Upper lobe of left lung (tissue), 6 donors: ENCODE measurements around the gene LIN37. TPM values are rescaled to one million over a fixed set of nuclear protein-coding genes. Genes with fewer than 3 reads are reported as not detected.

Source experiments
- ATAC-seq, 2 donors: fragments of 200-7000 bp; cut with Tn5 transposase; one replicate each; pipeline ENCODE4 v1.9.1; 2022; ENCODE audit warnings: mild to moderate bottlenecking in 2 of 2, moderate library complexity in 2 of 2; ENCODE audit not compliant: low FRiP score in 2 of 2
- DNase-seq, 2 donors: peaks; one replicate each; pipeline ENCODE4 v3.0.0-alpha.2; 2019 to 2020
- H3K27ac ChIP-seq, 4 donors: fragments of 200-600 bp; sonication (generic); one replicate each; pipeline ENCODE4 v1.5.1; 2016 to 2019
- H3K27me3 ChIP-seq, 4 donors: fragments of 200-600 bp; sonication (generic); one replicate each; pipeline ENCODE4 v1.5.1; 2017 to 2019
- H3K36me3 ChIP-seq, 4 donors: fragments of 200-600 bp; sonication (generic); one replicate each; pipeline ENCODE4 v1.5.1; 2016 to 2019
- H3K4me1 ChIP-seq, 4 donors: fragments of 200-600 bp; sonication (generic); one replicate each; pipeline ENCODE4 v1.5.1; 2018 to 2019
- H3K4me3 ChIP-seq, 4 donors: fragments of 200-600 bp; sonication (generic); one replicate each; pipeline ENCODE4 v1.5.1; 2017 to 2019; ENCODE audit warnings: mild to moderate bottlenecking in 2 of 4, moderate library complexity in 1 of 4
- H3K9me3 ChIP-seq, 4 donors: fragments of 200-600 bp; sonication (generic); one replicate each; pipeline ENCODE4 v1.5.1; 2018 to 2019
- EP300 ChIP-seq, 4 donors: sonication (generic); formaldehyde crosslinking; IDR thresholded peaks; one replicate each; pipeline ENCODE4 v1.5.1; 2017; ENCODE audit warnings: antibody characterized with exemption in 4 of 4, control low read depth in 2 of 4
- POLR2A ChIP-seq, 4 donors: fragments of 450-650 bp; IDR thresholded peaks; one replicate each; pipeline ENCODE4 v1.5.1; 2016 to 2017; ENCODE audit warnings: antibody characterized with exemption in 4 of 4, mild to moderate bottlenecking in 2 of 4
- POLR2AphosphoS5 ChIP-seq, 2 donors: sonication (generic); formaldehyde crosslinking; IDR thresholded peaks; one replicate each; pipeline ENCODE4 v1.5.1; 2017; ENCODE audit warnings: antibody characterized with exemption in 2 of 2
- WGBS, 2 donors: methylation state at CpG; one replicate each; pipeline ENCODE4 v1.1.5; 2017 to 2018; 5-methylcytosine and 5-hydroxymethylcytosine counted together
- total RNA-seq, 6 donors: library from RNA; depleted of rRNA in 4 of 6; stranded (reverse); fragments of >200 nt in 4 of 6; gene quantifications; one replicate each; pipeline versions ENCODE4 v1.1.0 to v1.2.1, GENCODE V29; 2016 to 2021
- TF ChIP-seq, protein P1 (sequence below), 6 experiments: fragments of 450-650 bp in 4 of 6; fragments of 200-600 bp in 2 of 6; sonication (generic) in 2 of 6; IDR thresholded peaks; one replicate each; pipeline ENCODE4 v1.5.1; 2016 to 2019; ENCODE audit warnings: antibody characterized with exemption in 6 of 6
- donor health status: DM: no; HTN: no; CAD: no; lungs with moderate emphysema.
- donor health status: DM: no; HTN: yes; CAD: no; lungs with severe emphysema.

LIN37 gene
- total RNA-seq, 6 donors from 2014 or later: 4.0 to 16.9 (median 10.9) TPM

DNA sequence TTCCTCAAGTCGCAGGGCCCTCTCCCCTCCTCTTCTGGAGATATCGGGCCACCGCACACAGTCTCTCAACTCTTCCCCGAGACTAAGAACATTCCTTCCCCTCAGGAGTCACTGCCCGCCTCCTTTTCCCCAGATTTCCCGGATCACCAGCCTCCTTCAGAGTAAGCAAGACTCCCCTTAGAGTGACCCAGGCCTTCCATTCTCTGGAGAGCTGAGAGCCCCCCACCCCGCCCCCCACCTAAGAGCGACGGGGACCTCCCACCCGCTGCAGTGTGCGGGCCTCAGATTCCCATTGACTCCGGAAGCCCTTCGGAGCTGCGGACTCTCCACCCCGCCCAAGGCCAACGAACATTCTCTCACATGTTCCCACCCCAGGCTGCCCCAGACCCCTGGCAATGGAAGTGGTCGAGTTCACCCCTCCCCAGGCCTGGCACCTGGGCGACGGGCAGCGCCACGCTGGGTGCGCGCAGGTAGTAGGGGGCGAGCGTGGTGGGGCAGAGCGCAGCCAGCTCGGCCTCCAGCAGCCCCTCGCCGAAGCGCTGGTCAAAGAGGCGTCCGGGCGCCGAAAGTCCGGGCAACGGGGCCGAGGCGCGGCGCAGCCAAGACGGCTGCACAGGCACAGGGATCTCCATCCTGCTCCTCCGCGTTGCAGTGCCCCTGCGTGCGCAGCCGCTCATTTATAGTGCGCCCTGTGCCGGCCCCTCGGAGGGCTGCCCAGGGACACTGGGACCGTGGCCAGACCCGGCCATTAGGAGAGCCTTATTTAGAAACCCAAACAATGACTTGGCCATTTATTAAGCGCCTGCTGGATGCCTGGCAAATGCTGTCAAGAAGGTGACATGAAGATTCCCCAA, 8.2 kb downstream of the LIN37 start, which contains the start of gene HSPB6:
Gene HSPB6, minus strand, starts transcription at position 653 of the 854 bp plus-strand sequence. Its CDS starts 21 bp downstream, at position 632.
- 15 to 17% methylated on average over 6 to 34 of the region's 52 CpGs for WGBS, 2 donors
- H3K4me3 ChIP-seq: peak within 1 kb of the TSS; percentile 47 to 99 (median 75)
- ATAC-seq (peak in 1 of 2 donors; percentile 28), DNase-seq (peak in 1 of 2 donors; percentile 90)
- peak within 1 kb of the TSS; percentile 92 to 98 (median 95) for H3K27ac ChIP-seq
- no peaks in the 10 kb centered on the region for H3K9me3 ChIP-seq
- H3K27me3 ChIP-seq: peaks cover 0 to 3% (median 1%) of the 10 kb centered on the region in 4 donors
- H3K36me3 ChIP-seq: peaks cover 15 to 33% (median 31%) of the 10 kb centered on the region in 4 donors
- H3K4me1 ChIP-seq: peaks cover 32 to 43% (median 34%) of the 10 kb centered on the region in 4 donors
- peak in 2 of 4 donors; percentile 39 to 60 for TF ChIP-seq POLR2A (IDR thresholded peaks at IDR 0.05)
- TF ChIP-seq EP300 (IDR thresholded peaks at IDR 0.05): no peak
- TF ChIP-seq, protein P1, sequence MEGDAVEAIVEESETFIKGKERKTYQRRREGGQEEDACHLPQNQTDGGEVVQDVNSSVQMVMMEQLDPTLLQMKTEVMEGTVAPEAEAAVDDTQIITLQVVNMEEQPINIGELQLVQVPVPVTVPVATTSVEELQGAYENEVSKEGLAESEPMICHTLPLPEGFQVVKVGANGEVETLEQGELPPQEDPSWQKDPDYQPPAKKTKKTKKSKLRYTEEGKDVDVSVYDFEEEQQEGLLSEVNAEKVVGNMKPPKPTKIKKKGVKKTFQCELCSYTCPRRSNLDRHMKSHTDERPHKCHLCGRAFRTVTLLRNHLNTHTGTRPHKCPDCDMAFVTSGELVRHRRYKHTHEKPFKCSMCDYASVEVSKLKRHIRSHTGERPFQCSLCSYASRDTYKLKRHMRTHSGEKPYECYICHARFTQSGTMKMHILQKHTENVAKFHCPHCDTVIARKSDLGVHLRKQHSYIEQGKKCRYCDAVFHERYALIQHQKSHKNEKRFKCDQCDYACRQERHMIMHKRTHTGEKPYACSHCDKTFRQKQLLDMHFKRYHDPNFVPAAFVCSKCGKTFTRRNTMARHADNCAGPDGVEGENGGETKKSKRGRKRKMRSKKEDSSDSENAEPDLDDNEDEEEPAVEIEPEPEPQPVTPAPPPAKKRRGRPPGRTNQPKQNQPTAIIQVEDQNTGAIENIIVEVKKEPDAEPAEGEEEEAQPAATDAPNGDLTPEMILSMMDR (IDR thresholded peaks at IDR 0.05): no peak
- peak; percentile 15 to 42 for TF ChIP-seq POLR2AphosphoS5 (IDR thresholded peaks at IDR 0.05)

DNA sequence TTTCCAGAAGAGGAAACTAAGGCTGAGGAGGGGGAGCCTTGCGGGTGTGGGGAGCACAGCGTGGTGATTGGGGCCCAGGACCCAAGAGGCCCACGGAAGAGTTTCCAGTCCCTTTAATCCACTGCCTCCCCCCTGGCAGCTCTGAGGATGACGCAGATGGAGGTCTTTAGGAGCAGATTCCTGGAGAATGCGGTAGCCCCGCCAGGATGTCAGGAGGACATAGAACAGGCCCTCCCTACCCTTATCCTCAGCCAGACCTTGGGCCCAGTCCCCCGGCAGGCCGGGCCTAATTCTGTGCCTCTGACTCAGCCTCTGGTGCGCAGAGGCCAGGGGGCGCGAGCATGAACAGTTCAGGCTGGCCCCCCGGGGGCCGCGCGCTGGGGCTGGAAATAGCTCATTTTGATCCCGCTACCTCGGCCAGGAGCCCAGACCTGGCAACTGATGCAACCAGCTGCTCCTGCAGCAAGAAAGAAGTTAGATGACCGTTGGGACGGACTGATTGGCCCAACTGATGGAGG, 8.9 kb downstream of the LIN37 start:
- TF ChIP-seq POLR2AphosphoS5 (IDR thresholded peaks at IDR 0.05): peak in 1 of 2 donors; percentile 11
- TF ChIP-seq EP300 (IDR thresholded peaks at IDR 0.05): no peak
- H3K27me3 ChIP-seq: peaks cover 0 to 3% (median 1%) of the 10 kb centered on the region in 4 donors
- peak; percentile 45 to 92 for DNase-seq

DNA sequence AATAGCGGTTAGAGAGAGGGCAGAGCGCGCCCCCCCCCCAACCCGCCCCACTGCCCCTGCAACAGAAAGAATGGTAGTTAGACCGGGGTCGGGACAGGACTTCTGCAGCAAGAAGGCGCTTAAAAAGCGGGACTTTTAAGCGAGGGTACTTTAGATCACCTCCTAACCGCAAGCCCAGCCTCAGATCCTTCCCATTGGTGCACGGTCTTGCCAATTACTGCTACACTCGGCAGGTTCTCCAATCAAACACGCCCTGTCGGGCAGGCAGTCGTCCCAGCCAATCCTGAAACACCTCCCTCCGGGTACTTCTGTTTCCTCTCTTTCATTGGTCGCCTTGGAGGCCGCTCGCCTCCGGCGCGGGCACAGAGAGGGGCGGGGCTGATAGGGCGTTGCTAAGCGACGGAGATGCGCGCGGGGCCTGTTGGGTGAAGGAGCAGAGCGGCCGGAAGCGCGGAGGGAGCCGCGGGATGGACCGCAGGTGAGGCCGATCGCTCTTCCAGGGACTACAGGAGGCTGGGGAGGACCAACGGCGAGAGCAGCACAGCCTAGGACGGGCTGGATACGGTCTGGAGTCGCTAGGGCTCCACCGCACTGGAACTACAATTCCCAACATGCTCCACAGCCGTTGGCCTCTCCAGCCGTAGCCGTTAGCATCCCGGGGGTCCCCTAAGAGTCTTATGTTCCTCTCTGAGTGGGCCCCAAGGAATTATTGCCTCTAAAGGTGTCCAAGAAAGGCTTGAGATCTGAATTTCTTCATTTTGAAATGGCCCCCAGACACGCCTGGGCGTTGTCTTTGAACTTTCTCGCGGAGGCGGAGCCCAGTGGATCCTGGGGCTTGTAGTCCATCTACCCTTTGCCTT, 9.6 kb downstream of the LIN37 start, which contains the start of gene PROSER3:
Gene PROSER3, plus strand, starts transcription at position 428 of the 860 bp plus-strand sequence. Its CDS starts 40 bp downstream, at position 468.
- 1% methylated on average over 39 to 47 of the region's 53 CpGs for WGBS, 2 donors
- peaks cover 14 to 32% (median 27%) of the 10 kb centered on the region in 4 donors for H3K36me3 ChIP-seq
- TF ChIP-seq EP300 (IDR thresholded peaks at IDR 0.05) (no peak), POLR2A (IDR thresholded peaks at IDR 0.05) (peak; percentile 34 to 83 (median 70)), POLR2AphosphoS5 (IDR thresholded peaks at IDR 0.05) (peak; percentile 85 to 94)
- TF ChIP-seq, protein P1 (IDR thresholded peaks at IDR 0.05): no peak

More for the DNA sequence above, 8.9 kb downstream of the LIN37 start:
- Histone ChIP-seq H3K9me3 (no peaks in the 10 kb centered on the region), H3K4me1 (peaks cover 32 to 43% (median 34%) of the 10 kb centered on the region in 4 donors), H3K36me3 (peaks cover 15 to 35% (median 31%) of the 10 kb centered on the region in 4 donors), H3K27ac (peak overlapping the region; percentile 86 to 98 (median 92)), H3K4me3 (peak overlapping the region; percentile 47 to 99 (median 75))
- 10 to 28% methylated on average over 6 to 19 of the region's 19 CpGs for WGBS, 2 donors
- ATAC-seq: peak; percentile 66 to 69

DNA sequence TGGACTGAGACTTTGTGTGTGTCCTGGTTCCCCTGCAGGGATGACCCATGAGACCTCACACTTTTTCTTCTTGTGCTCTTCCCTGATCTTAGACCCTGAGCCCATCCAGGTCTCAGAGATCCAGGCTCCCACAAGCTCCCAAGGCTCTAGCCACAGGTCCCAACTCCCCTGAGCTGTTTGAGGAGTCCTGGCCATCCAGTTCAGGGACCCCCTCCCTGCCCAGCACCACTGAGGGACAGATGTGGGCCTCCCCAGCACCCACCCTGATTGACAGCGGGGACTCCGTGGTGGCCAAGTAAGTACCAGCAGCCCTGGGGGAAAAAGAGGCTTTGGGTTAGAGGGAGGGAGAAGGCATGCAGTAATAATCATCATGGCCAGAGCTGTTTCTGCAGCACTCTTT, 11.3 kb downstream of the LIN37 start:
- DNase-seq (no peak), ATAC-seq (no peak)
- H3K9me3 ChIP-seq: no peaks in the 10 kb centered on the region
- no peak overlapping the region for H3K27ac ChIP-seq
- WGBS, 2 donors: 96 to 100% methylated on average over 1 to 2 of the region's 2 CpGs
- peaks cover 0 to 3% (median 1%) of the 10 kb centered on the region in 4 donors for H3K27me3 ChIP-seq
- no peak overlapping the region for H3K4me3 ChIP-seq
- TF ChIP-seq, protein P1 (IDR thresholded peaks at IDR 0.05): no peak
- TF ChIP-seq POLR2AphosphoS5 (IDR thresholded peaks at IDR 0.05) (no peak), POLR2A (IDR thresholded peaks at IDR 0.05) (no peak), EP300 (IDR thresholded peaks at IDR 0.05) (no peak)
- H3K4me1 ChIP-seq: peaks cover 32 to 43% (median 34%) of the 10 kb centered on the region in 4 donors
- H3K36me3 ChIP-seq: peaks cover 0 to 30% (median 22%) of the 10 kb centered on the region in 4 donors

More for the DNA sequence above, 9.6 kb downstream of the LIN37 start, which contains the start of gene PROSER3:
- DNase-seq (peak; percentile 97 to 98), ATAC-seq (peak; percentile 93 to 98)
- peaks cover 0 to 3% (median 1%) of the 10 kb centered on the region in 4 donors for H3K27me3 ChIP-seq
- peak within 1 kb of the TSS; percentile 92 to 98 (median 95) for H3K27ac ChIP-seq
- peaks cover 32 to 43% (median 34%) of the 10 kb centered on the region in 4 donors for H3K4me1 ChIP-seq
- peak within 1 kb of the TSS; percentile 72 to 99 (median 80) for H3K4me3 ChIP-seq
- no peaks in the 10 kb centered on the region for H3K9me3 ChIP-seq
